Ishikawa (cell line): ENCODE measurements around the gene CRELD2.

Source experiments
- CEBPB ChIP-seq: IDR thresholded peaks from 2 replicates; pipeline ENCODE4 v1.6.1; 2012
- CREB1 ChIP-seq: IDR thresholded peaks from 2 replicates; pipeline ENCODE4 v1.6.1; 2012; ENCODE audit warnings: low read depth
- EGR1 ChIP-seq: IDR thresholded peaks from 2 replicates; pipeline ENCODE4 v1.6.1; 2012
- EP300 ChIP-seq: IDR thresholded peaks from 2 replicates; pipeline ENCODE4 v1.6.1; 2012; ENCODE audit warnings: borderline replicate concordance
- FOXM1 ChIP-seq: IDR thresholded peaks from 2 replicates; pipeline ENCODE4 v1.6.1; 2012; ENCODE audit warnings: low read depth, borderline replicate concordance
- NFIC ChIP-seq: IDR thresholded peaks from 2 replicates; pipeline ENCODE4 v1.6.1; 2012
- RAD21 ChIP-seq: IDR thresholded peaks from 2 replicates; pipeline ENCODE4 v1.6.1; 2012; ENCODE audit warnings: low read depth
- TAF1 ChIP-seq: IDR thresholded peaks from 2 replicates; pipeline ENCODE4 v1.6.1; 2012; ENCODE audit warnings: low read depth, mild to moderate bottlenecking
- TCF12 ChIP-seq: IDR thresholded peaks from 2 replicates; pipeline ENCODE4 v1.6.1; 2012; ENCODE audit warnings: low read depth
- TEAD4 ChIP-seq: IDR thresholded peaks from 2 replicates; pipeline ENCODE4 v1.6.1; 2012
- YY1 ChIP-seq: IDR thresholded peaks from 2 replicates; pipeline ENCODE4 v1.6.1; 2012; ENCODE audit warnings: low read depth
- ZBTB7A ChIP-seq: IDR thresholded peaks from 2 replicates; pipeline ENCODE4 v1.6.1; 2012; ENCODE audit warnings: low read depth
- TF ChIP-seq, protein P1 (sequence below): IDR thresholded peaks from 2 replicates; pipeline ENCODE4 v1.6.1; 2012; ENCODE audit warnings: low read depth, mild to moderate bottlenecking
- TF ChIP-seq, protein P2 (sequence below): IDR thresholded peaks from 2 replicates; pipeline ENCODE4 v1.6.1; 2012
- TF ChIP-seq, protein P3 (sequence below): IDR thresholded peaks from 2 replicates; pipeline ENCODE4 v1.6.1; 2012

CRELD2 gene

DNA sequence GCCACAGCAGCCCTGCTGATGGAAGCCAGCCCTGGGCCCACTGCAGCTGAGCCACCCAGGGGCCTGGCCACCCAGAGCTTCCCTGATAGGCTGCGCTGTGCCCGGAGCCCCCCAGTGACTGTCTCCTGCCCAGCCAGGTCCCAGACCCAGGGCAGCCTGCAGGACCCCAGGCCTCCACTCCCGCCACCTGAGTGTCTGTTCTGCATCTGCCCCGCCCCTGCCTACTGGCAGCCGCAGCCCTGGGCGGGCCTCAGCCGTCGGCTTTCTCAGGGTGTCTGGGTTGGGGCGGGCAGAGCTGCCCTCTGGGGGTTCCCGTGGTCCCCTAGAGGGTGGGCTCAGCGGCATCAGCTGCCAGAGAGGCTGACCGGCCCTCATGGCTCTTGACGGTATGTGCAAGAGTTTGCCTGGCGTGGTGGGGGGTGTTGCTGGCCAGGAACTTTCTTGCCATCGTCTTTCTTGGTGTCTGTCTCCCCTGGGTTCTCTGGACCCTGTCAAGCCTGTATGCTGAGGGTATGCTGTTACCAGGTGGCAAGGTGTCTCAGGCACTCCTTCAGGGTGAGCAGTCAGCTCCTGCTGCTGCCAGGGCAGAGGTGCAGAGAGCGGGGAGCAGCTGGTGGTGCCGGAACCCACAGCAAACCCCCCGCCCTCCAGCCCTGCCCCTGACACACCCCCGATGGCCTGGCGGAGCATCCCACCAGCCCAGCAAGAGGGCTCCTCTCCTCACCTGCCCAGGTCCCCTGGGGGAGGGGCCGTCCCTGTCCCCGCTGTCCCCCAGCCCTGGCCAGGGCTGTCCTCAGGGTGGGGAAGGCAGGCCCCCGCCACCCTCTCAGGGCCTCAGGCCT is 29.9 kb downstream of the CRELD2 start:
- TF ChIP-seq RAD21: no peak
- TF ChIP-seq, protein P1, sequence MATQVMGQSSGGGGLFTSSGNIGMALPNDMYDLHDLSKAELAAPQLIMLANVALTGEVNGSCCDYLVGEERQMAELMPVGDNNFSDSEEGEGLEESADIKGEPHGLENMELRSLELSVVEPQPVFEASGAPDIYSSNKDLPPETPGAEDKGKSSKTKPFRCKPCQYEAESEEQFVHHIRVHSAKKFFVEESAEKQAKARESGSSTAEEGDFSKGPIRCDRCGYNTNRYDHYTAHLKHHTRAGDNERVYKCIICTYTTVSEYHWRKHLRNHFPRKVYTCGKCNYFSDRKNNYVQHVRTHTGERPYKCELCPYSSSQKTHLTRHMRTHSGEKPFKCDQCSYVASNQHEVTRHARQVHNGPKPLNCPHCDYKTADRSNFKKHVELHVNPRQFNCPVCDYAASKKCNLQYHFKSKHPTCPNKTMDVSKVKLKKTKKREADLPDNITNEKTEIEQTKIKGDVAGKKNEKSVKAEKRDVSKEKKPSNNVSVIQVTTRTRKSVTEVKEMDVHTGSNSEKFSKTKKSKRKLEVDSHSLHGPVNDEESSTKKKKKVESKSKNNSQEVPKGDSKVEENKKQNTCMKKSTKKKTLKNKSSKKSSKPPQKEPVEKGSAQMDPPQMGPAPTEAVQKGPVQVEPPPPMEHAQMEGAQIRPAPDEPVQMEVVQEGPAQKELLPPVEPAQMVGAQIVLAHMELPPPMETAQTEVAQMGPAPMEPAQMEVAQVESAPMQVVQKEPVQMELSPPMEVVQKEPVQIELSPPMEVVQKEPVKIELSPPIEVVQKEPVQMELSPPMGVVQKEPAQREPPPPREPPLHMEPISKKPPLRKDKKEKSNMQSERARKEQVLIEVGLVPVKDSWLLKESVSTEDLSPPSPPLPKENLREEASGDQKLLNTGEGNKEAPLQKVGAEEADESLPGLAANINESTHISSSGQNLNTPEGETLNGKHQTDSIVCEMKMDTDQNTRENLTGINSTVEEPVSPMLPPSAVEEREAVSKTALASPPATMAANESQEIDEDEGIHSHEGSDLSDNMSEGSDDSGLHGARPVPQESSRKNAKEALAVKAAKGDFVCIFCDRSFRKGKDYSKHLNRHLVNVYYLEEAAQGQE: no peak

DNA sequence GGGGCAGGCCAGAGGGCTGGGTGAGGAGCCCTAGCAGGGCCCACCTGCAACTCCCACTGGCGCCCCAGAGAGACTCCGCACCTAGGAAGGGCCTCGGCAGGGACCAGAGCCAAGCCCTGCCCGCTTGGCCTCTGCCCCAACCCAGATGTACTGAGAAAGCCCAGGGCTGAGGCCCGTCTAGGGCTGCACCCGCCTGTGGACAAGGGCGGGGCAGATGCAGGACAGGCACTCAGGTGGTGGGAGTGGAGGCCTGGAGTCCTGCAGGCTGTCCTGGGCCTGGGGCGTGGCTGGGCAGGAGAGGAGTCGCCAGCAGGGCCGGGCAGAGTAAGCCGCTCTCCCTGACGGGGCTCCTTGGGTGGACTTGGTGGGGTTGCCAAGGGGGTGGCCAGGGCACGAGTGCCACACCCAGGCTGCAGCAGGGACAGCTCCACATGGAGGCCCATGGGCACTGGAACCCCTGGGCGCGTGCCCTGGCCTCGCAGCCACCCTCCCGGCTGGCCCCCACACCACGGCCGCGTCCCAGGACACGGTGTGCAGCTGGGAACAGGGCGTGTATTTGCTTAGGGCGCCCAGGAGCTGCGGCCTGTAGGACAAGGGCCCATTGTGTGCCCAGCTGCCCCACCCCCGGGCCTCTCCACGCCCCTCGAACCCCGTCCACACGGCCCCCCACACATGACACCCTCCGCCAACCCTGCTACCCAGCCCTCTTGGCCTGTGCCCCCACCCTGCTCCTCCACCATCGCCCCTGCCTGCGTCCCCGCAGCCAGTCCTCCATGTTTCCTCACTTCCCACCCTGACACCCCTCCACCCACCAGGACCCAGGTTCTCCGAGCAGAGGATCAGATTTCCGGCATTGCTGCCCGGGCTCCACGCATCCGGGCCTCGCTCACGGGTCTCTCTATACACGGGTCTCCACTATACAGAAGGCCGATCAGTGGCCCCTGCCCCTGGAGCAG is 30.8 kb downstream of the CRELD2 start:
- TF ChIP-seq, protein P2, sequence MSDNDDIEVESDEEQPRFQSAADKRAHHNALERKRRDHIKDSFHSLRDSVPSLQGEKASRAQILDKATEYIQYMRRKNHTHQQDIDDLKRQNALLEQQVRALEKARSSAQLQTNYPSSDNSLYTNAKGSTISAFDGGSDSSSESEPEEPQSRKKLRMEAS: peak; percentile 64; the same call in 1 of the 2 replicates
- TF ChIP-seq, protein P3, sequence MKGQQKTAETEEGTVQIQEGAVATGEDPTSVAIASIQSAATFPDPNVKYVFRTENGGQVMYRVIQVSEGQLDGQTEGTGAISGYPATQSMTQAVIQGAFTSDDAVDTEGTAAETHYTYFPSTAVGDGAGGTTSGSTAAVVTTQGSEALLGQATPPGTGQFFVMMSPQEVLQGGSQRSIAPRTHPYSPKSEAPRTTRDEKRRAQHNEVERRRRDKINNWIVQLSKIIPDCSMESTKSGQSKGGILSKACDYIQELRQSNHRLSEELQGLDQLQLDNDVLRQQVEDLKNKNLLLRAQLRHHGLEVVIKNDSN: peak; percentile 3; the same call in 1 of the 2 replicates
- TF ChIP-seq TAF1 (no peak), TCF12 (peak; percentile 65; the same call in 1 of the 2 replicates), ZBTB7A (peak; percentile 54), NFIC (peak; percentile 68)

DNA sequence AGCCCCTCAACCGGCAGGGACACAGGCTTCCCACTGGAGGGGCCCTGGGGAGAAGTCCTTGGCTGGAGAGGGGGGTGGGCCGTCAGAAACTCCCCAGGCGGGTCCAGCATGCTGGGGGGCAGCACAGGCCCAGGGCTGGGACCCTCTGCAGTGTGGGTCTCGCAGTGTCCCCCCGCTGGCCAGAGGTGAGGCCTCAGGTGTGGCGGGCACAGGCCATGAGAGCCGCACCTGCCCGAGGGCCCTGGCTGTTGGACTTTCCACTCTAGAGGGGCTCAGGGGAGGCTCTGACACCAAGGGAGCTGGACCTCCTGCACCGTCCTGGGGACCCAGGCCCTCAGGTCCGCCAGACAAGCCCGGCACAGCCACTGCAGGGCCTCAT is 31.5 kb downstream of the CRELD2 start:
- TF ChIP-seq ZBTB7A: no peak
- no peak for TF ChIP-seq YY1
- TF ChIP-seq NFIC: no peak
- TF ChIP-seq, protein P2: no peak

DNA sequence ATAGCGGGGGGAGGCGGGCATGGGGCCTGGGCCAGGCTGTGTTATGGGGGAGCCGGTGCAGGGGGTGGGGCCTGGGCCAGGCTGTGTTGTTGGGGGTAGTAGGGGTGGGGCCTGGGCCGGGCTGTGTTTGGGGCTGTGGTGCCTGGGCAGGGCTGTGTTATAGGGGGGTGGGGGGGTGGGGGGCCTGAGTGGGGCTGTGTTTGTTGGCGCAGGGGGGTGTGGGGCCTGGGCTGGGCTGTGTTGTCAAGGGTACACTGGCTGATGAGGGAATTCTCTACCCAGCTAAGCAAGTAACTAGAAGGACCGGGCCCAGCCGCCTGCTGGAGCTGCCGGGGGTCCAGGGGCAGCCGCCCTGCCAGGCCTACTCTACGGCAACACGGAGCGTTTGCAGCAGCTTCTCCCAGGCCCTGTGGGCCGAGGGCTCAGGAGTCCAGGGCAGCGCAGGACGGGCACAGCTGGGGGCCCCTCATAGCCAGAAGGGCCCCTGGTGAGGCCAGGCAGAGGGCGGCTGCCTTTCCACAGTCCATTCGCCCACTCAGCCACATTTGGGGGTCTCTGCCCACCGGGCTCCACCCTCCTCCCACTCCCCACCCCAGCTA is 32.1 kb downstream of the CRELD2 start:
- TF ChIP-seq TCF12: no peak
- TF ChIP-seq CEBPB: no peak
- TF ChIP-seq RAD21: no peak
- no peak for TF ChIP-seq TAF1
- no peak for TF ChIP-seq TEAD4
- TF ChIP-seq ZBTB7A: no peak
- TF ChIP-seq, protein P3: no peak
- no peak for TF ChIP-seq EP300
- TF ChIP-seq, protein P2: no peak
- TF ChIP-seq YY1: no peak
- no peak for TF ChIP-seq NFIC
- TF ChIP-seq, protein P1: no peak
- no peak for TF ChIP-seq EGR1
- no peak for TF ChIP-seq FOXM1
- no peak for TF ChIP-seq CREB1

DNA sequence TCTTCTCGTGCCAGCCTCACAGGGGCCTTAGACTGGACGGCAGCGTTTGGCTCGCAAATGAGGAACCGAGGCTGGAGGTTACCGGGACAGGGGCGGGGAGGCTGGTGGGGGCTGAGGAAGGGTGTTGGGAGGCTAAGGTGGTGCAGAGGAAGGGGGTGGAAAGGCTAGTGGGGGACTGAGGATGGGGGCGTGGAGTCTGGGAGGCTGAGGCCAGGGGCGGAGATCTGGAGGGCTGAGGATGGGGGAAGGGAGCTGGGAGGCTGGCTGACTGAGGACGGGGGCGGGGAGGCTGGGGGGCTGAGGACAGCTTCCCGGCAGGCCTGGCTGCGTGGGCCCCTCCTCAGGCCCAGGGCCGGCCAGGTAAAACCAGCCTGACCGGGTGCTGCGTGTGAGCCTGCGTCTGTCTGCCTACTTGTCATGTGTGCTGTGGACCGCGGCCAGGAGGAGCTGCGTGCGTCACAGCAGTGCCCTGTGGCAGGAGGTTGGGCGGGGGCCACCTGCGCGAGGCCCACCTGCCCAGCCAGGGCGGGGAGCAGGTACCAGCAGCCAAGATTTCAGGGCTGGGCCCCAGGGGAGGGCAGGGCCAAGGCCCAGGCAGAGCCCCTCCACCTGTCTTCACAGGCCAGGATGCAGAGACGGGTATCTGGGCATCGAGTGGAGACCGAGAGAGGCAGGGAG is 32.7 kb downstream of the CRELD2 start:
- TF ChIP-seq, protein P1: no peak
- TF ChIP-seq TEAD4 (no peak), FOXM1 (0 out of 2 replicates have a peak, but pooled peaks have one; percentile 22), CEBPB (no peak), YY1 (peak; percentile 20; the same call in 1 of the 2 replicates), NFIC (peak; percentile 79), RAD21 (no peak; the same call in 1 of the 2 replicates), EP300 (peak; percentile 48; the same call in 1 of the 2 replicates), ZBTB7A (peak; percentile 92), EGR1 (no peak), TAF1 (no peak), TCF12 (peak; percentile 79), CREB1 (no peak)
- TF ChIP-seq, protein P3: peak; percentile 73
- TF ChIP-seq, protein P2: peak; percentile 92
